Stimulated activated CD4-positive, alpha-beta T cell treated with anti-CD3 and anti-CD28 coated beads, Interleukin-4, amount 100 ng/mL, for 1 hour (primary cell): ENCODE results near the gene TUBGCP4.
"Not testable (repeated sequence)": the region's sequence is repeated elsewhere in the genome, so short reads cannot be mapped to it uniquely, and the experiment has no call there.

Source experiments
- DNase-seq: peaks from one replicate; pipeline ENCODE4 v3.0.0-alpha.2; 2020

Gene TUBGCP4

GRCh38 chr15:43370975-43371974, at the start of gene TUBGCP4, which contains the start of gene ZSCAN29:
Gene TUBGCP4 (plus strand): TSS chr15:43371101. CDS start chr15:43371355, 254 bp downstream.
Gene ZSCAN29 (minus strand): TSS chr15:43371043. CDS start chr15:43369913, 1,130 bp downstream.
- DNase-seq: peak; percentile 76

GRCh38 chr15:43325039-43325684, 45.7 kb upstream of the TUBGCP4 start:
- DNase-seq: no peak

- DNase-seq: no peak
Measured at GRCh38 chr15:43329217-43329959, 41.5 kb upstream of the TUBGCP4 start.

- DNase-seq: peak; percentile 86
Measured at GRCh38 chr15:43329960-43330779, 40.7 kb upstream of the TUBGCP4 start, which contains the start of gene LCMT2. Gene LCMT2 (minus strand): TSS chr15:43330573. CDS start chr15:43330489, 84 bp downstream.

- no peak for DNase-seq
Measured at GRCh38 chr15:43330780-43331087, 40.2 kb upstream of the TUBGCP4 start.

GRCh38 chr15:43346305-43346704, 24.6 kb upstream of the TUBGCP4 start:
- DNase-seq: no peak

- DNase-seq: no peak
Measured at GRCh38 chr15:43347114-43347513, 23.8 kb upstream of the TUBGCP4 start.

GRCh38 chr15:43352693-43353382, 18.1 kb upstream of the TUBGCP4 start:
- DNase-seq: no peak

- no peak for DNase-seq
Measured at GRCh38 chr15:43360821-43361220, 10.1 kb upstream of the TUBGCP4 start.

GRCh38 chr15:43361313-43361903, 9.5 kb upstream of the TUBGCP4 start:
- no peak for DNase-seq

GRCh38 chr15:43370310-43370974, 459 bp upstream of the TUBGCP4 start:
- no peak for DNase-seq

GRCh38 chr15:43376017-43376705, 5.3 kb downstream of the TUBGCP4 start:
- peak; percentile 22 for DNase-seq

- DNase-seq: no peak
Measured at GRCh38 chr15:43378601-43379000, 7.7 kb downstream of the TUBGCP4 start.

- DNase-seq: no peak
Measured at GRCh38 chr15:43382310-43382709, 11.4 kb downstream of the TUBGCP4 start.

- DNase-seq: no peak
Measured at GRCh38 chr15:43383070-43383469, 12.2 kb downstream of the TUBGCP4 start.

GRCh38 chr15:43390723-43391122, 19.8 kb downstream of the TUBGCP4 start:
- no peak for DNase-seq

- DNase-seq: not testable (repeated sequence)
Measured at GRCh38 chr15:43393592-43393991, 22.7 kb downstream of the TUBGCP4 start.

GRCh38 chr15:43402255-43402654, 31.4 kb downstream of the TUBGCP4 start:
- no peak for DNase-seq

GRCh38 chr15:43403616-43404015, 32.7 kb downstream of the TUBGCP4 start:
- no peak for DNase-seq

- DNase-seq: no peak
Measured at GRCh38 chr15:43404130-43404529, 33.2 kb downstream of the TUBGCP4 start.
